Embryonic facial prominence (tissue), 1 donor: ENCODE data around the gene FXYD3.
"Not testable (repeated sequence)": the region's sequence is repeated elsewhere in the genome, so short reads cannot be mapped to it uniquely, and the experiment has no call there.

Source experiments
- DNase-seq: peaks from one replicate; pipeline ENCODE4 v3.0.0-alpha.2; 2016; ENCODE audit errors: extremely low spot score

The FXYD3 gene

DNA sequence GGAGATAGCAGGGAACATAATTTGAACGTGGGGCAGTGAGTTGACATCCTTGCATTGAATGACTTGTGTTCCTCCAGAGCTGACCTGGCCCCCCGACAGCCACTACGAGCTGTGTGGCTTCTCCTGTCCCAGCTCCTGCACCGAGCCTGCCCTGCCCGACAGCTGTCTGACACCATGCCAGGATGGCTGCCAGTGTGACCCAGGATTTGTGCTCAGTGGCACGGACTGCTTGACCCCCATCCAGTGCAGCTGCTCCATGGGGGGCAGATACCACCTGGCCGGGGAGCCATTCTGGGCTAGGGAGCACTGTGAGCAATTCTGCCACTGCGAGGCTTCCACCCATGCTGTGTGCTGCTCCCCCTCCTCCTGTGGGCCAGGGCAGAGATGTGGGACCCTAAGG, 29.2 kb upstream of the FXYD3 start:
- no peak for DNase-seq

GRCh38 chr19:35087393-35087792, 28.2 kb upstream of the FXYD3 start:
- DNase-seq, result no peak

DNA sequence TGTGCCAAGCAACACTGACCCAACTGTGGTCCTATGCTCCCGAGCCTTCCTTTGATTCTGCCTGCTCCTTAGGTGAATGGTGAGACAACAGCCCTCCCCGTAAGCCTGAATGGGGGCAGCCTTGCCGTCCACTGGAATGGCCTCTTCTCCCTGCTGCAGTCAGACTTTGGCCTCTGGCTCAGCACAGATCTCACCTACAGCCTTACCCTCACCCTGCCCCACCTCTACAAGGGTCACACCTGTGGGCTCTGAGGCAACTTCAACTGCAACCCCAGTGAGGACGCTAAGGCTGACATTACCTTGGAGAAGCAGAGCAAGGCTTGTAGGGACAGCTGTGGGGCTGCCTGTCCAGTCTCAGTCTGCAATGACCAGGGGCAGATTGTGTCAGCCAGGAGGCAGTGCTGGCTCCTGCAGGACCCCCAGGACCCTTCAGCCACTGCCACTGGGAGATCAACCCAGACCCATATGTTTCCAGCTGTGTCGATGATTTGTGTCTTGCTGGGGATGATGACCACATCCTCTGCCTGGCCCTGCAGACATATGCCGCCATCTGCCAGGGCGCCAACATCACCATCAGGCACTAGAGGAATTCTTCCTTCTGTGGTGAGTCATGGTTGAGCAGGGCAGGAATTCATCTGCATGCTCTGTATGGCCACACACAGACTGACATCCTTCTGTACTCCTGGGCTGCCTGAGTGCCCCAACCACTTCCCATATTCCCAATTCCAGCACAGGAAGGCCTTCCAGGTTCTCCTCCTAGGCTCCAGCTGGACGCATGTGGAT, 27.3 kb upstream of the FXYD3 start:
- no peak for DNase-seq

DNA sequence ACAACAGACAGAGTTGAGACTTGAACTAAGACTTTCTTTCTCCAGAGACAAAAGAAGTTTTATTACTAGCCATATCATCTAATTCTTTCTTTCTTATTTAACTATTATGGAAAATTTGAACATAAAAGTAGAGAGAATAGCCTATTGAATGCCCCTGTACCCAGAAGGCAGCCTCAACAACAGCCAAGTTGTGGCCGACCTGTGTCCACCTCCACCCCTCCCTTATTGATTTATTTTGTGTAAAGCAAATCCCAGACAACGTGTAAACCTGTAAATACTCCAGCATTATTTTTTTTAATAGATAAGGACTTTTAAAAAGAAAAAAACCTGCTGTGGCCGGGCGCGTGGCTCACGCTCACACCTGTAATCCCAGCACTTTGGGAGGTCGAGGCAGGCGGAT, 26.1 kb upstream of the FXYD3 start:
- DNase-seq, result no peak

DNA sequence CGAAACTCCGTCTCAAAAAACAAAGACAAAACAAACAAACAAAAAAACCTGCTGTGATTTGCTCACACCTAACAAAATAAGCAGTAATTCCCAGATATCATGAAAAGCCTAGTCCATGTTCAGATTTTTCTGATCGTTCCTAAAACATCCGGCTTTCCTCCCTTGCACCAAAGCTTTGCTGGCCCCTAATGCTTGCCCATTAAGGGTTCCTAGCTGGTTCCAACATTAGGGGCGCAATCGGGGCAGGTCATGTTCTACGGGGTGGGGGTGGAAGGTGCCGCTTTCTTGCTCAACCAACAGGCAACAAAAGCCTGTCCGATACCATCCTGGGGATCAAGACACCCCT, 25.5 kb upstream of the FXYD3 start:
- no peak for DNase-seq

- DNase-seq, result no peak
Observed at GRCh38 chr19:35090506-35091214, 25.0 kb upstream of the FXYD3 start.

GRCh38 chr19:35093430-35093829, 22.2 kb upstream of the FXYD3 start:
- no peak for DNase-seq

- DNase-seq, result no peak
Observed at GRCh38 chr19:35093941-35094647, 21.5 kb upstream of the FXYD3 start.

GRCh38 chr19:35094656-35095055, 21.0 kb upstream of the FXYD3 start:
- no peak for DNase-seq

DNA sequence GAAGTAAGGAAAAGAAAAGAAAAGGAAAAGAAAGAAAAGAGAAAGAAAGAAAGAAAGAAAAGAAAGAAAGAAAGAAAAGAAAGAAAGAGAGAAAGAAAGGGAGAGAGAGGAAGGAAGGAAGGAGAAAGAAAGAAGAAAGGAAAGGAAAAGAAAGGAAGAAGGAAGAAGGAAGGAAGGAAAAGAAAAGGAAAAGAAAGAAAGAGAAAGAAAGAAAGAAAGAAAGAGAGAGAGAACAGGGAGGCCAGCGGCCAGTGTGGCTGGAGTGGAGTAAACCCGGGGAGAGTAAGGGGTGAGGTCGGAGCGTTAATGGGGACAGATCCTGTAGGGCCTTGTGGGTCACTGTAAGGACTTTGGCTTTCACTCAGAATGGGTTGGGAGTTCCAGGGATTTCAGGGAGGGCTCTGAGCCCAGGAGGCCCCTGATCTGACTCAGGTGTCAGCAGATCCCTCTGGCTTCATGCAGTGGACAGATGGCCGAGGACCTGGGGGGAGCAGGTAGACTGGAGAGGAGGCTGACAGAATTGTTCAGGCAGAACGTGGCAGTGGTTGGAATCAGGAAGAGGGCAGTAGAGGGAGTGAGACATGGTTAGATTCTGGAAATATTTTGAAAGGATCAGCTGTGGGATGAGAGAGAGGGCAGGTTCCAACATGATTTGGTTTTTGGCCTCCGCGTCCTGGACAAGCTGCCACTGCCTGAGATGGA, 19.8 kb upstream of the FXYD3 start:
- DNase-seq, result no peak

GRCh38 chr19:35098413-35099049, 17.1 kb upstream of the FXYD3 start:
- no peak for DNase-seq

GRCh38 chr19:35099155-35099896, 16.3 kb upstream of the FXYD3 start:
- DNase-seq, result no peak

DNA sequence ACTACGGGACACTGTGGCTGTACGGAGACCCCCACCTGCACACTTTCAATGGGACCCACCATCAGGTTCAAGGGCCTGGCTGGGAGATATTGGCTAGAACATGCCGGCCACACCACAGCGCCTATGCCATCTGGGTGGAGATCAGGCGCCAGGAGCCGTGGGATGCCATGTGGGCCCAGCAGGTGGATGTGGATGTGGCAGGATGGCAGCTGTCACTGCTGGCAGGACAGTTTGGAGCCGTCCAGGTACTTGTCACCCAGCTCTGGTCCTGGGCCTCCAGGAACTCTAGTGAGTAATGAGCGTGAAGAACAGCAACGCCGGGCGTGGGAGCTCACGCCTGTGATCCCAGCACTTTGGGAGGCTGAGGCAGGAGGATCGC, 15.7 kb upstream of the FXYD3 start:
- DNase-seq, result no peak

DNA sequence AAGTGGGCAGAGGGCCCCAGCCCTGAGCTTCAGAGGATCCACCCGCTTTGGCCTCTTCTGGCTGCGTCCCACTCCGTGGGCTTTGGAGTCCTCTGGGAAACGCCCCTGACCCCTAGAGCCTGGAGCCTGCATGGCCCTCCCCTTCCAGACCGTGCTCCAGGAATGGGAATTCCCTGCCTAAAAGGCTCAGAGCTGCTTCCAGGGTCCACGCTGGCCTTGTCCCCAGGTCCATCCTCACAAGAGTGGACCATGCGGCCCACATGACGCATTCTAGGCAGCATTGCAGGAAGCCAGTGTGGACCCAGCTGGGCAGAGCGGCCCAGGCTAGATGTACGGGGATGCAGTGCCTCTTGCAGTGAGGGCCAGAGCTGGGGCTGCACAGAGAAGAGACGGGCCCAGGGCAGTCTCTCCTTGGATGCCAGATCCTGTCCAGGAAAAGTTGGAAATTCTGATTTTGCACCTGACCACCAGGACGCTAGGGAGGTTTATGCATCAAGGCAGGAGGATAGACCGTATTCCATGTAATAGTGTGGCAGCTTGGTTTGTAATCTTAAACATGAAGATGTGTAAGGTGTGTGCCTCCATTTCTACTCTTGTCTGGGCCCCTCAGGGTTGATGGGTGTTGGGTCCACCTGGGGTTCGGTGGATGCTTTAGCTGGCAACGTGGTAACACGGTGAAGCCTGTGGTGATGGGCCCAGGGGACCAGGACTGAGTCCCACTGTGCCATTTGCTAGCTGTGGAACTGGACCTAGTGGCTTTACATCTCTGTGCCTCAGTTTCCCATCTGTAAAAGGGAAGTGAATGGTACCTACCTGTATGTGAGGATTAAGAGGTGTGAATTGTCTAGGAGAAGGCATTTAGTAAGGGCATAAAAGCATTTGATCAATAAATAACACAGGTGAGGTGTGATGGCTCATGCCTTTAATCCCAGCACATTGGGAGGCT, 14.8 kb upstream of the FXYD3 start:
- DNase-seq, result no peak

- not testable (repeated sequence) for DNase-seq
Observed at GRCh38 chr19:35101949-35102348, 13.7 kb upstream of the FXYD3 start.

DNA sequence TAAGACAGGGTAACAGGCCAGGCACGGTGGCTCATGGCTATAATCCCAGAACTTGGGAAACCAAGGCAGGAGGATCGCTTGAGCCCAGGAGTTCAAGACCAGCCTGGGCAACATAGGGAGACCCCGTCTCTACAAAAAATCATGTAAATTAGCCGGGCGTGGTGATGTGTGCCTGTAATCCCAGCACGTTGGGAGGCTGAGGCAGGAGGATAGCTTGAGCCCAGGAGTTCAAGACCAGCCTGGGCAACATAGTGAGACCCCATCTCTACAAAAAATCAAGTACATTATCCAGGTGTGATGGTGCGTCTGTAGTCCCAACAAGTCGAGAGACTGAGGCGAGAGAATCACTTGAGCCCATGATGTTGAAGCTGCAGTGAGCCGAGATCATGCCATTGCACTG, 12.0 kb upstream of the FXYD3 start:
- not testable (repeated sequence) for DNase-seq

DNA sequence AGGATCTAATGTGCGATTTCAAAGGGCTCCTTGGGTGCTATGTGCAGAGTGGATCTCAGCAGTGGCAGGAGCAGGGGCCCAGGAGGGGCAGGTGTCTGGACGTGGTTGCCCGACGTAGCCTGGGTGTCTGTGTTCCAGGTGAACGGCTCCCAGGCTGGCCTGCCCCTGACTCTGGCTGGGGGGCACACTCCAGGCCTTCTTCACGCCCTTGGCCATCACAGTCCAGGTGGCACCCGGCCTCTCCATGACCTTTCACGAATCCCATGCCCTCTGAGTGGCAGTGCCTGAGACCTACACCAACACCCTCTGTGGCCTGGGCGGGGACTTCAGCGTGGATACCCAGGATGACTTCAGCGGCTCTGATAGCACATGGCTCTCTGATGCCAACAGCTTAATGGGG, 11.3 kb upstream of the FXYD3 start:
- DNase-seq, result no peak

DNA sequence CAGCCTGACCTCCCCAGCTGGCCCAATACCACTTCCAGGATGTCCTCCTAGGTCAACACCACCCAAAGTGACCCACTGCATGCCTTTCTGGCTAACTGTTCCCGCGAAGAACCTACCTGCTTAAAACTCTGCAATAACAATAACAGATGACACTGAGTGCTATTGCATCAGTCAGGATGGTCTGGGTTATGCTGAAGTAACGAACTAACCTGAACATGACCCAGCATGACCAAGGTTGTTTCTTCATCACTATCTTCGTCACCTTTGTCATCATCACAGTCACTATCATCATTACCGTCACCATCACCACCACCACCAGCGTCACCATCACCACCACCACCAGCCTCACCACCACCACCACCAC, 10.6 kb upstream of the FXYD3 start:
- no peak for DNase-seq

DNA sequence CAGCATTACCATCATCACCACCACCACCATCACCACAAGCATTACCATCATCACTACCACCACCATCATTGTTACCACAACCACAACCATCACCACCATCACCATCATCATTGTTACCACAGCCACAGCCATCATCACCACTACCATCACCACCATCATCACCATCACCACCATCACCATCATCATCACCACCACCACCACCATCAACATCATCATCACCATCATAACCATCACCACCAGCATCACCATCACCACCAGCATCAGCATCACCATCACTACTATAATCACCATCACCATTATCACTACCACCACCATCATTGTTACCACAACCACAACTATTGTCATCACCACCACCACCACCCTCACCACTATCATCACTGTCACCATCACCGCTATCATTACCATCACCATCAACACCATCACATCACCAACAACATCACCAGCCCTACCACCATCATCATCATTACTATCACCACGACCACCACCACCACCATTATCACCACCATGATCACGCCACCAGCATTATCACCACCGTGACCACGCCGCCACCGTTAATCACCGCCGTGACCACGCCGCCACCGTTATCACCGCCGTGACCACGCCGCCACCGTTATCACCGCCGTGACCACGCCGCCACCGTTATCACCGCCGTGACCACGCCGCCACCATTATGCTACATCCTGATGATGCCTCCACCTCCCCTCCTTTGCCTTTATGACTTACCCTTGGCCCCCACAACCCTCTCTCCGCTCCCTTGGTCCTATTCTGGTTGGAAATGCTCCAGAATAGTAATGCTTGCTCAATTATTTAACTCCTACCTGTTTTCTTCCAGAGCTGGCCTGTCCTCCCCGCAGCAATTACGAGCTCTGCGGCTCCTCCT, 10.0 kb upstream of the FXYD3 start:
- DNase-seq, result no peak
